HepG2 (cell line): ENCODE results near the gene HPCAL1. TPM values are rescaled to one million over a fixed set of nuclear protein-coding genes. Genes with fewer than 3 reads are reported as not detected.
A peak's percentile ranks its signal among the peaks of the same experiment; 100 is the strongest.

Source experiments
- FIP1L1 ChIP-seq: fragments of 200-400 bp; formaldehyde crosslinking; IDR thresholded peaks from 2 replicates; pipeline ENCODE4 v1.6.1; 2018; ENCODE audit warnings: low read depth, mild to moderate bottlenecking, low read length, moderate library complexity, borderline replicate concordance; ENCODE audit not compliant: insufficient read depth
- FOXO4 ChIP-seq: sonication (generic); formaldehyde crosslinking; conservative IDR thresholded peaks from 2 replicates; pipeline ENCODE4 v1.8.1; 2023; ENCODE audit warnings: missing genetic modification reagents
- GLMP ChIP-seq: sonication (generic); formaldehyde crosslinking; IDR thresholded peaks from 2 replicates; pipeline ENCODE4 v1.9.0; 2021; ENCODE audit warnings: missing genetic modification reagents, mild to moderate bottlenecking, borderline replicate concordance
- GMEB1 ChIP-seq: sonication (generic); formaldehyde crosslinking; IDR thresholded peaks from 2 replicates; pipeline ENCODE4 v1.5.1; 2020; ENCODE audit warnings: missing genetic modification reagents, mild to moderate bottlenecking, borderline replicate concordance
- HNRNPH1 ChIP-seq: fragments of 200-400 bp; formaldehyde crosslinking; optimal IDR thresholded peaks from 2 replicates; pipeline ENCODE3; 2017; ENCODE audit warnings: mild to moderate bottlenecking, low read depth, low read length
- NR2C2 ChIP-seq: sonication (generic); formaldehyde crosslinking; IDR thresholded peaks from 2 replicates; pipeline ENCODE4 v1.4.0; 2020; ENCODE audit warnings: missing genetic modification reagents, mild to moderate bottlenecking, moderate library complexity, borderline replicate concordance
- PRMT3 ChIP-seq: sonication (generic); formaldehyde crosslinking; IDR thresholded peaks from 2 replicates; pipeline ENCODE4 v1.8.1; 2022; ENCODE audit warnings: low read depth, mild to moderate bottlenecking, moderate library complexity, missing genetic modification reagents, borderline replicate concordance
- RFX3 ChIP-seq: IDR thresholded peaks from 2 replicates; pipeline ENCODE4 v1.6.1; 2016; ENCODE audit warnings: missing biosample characterization, missing genetic modification reagents
- TFDP1 ChIP-seq: IDR thresholded peaks from 2 replicates; pipeline ENCODE4 v1.6.1; 2016; ENCODE audit warnings: missing compliant biosample characterization, missing genetic modification reagents, borderline replicate concordance
- ZBTB21 ChIP-seq: sonication (generic); formaldehyde crosslinking; IDR thresholded peaks from 2 replicates; pipeline ENCODE4 v1.4.0; 2020; ENCODE audit warnings: missing genetic modification reagents
- ZNF143 ChIP-seq: sonication (generic); formaldehyde crosslinking; IDR thresholded peaks from 2 replicates; pipeline ENCODE4 v1.4.0; 2020; ENCODE audit warnings: missing genetic modification reagents
- ZNF17 ChIP-seq: sonication (generic); formaldehyde crosslinking; IDR thresholded peaks from 2 replicates; pipeline ENCODE4 v1.5.0; 2020; ENCODE audit warnings: mild to moderate bottlenecking, missing genetic modification reagents
- ZNF549 ChIP-seq: sonication (generic); formaldehyde crosslinking; IDR thresholded peaks from 2 replicates; pipeline ENCODE4 v1.5.0; 2020; ENCODE audit warnings: missing genetic modification reagents
- ZNF615 ChIP-seq: sonication (generic); formaldehyde crosslinking; IDR thresholded peaks from 2 replicates; pipeline ENCODE4 v1.5.0; 2020; ENCODE audit warnings: mild to moderate bottlenecking, missing genetic modification reagents, borderline replicate concordance
- ZNF704 ChIP-seq: sonication (generic); formaldehyde crosslinking; IDR thresholded peaks from 2 replicates; pipeline ENCODE4 v1.8.1; 2023; ENCODE audit warnings: mild to moderate bottlenecking, inconsistent platforms, moderate library complexity, missing genetic modification reagents, borderline replicate concordance
- polyA plus RNA-seq, 8 experiments: library from polyadenylated mRNA; depleted of rRNA in 3 of 8; stranded (reverse) in 7 of 8; unstranded in 1 of 8; fragments of >200 nt; fragmentation: Illumina TruSeq in 4 of 8; extraction: Trizol in 4 of 8; gene quantifications; 2 replicates each; pipeline versions ENCODE4 v1.2.1 to v1.2.3, GENCODE V29; 2011 to 2016; ENCODE audit warnings: low read depth in 4 of 8, missing spikeins in 1 of 8, mixed read lengths in 1 of 8; ENCODE audit not compliant: insufficient read depth in 1 of 8
- total RNA-seq, 5 experiments: library from RNA; depleted of rRNA; stranded (reverse); fragments of >200 nt; fragmentation: Illumina TruSeq; extraction: Trizol; gene quantifications; 2 replicates each; pipeline ENCODE4 v1.2.3, GENCODE V29; 2016; ENCODE audit warnings: low read depth in 1 of 5

Gene HPCAL1
- total and polyA plus RNA-seq, 2 of the 13 experiments (the other 11 are each of a cell fraction or from before 2014, with no cell fraction given) = 29.5 to 29.9 TPM

- TF ChIP-seq FOXO4 (peak; percentile 100), ZNF704 (CRISPR knock-in tag) (peak; percentile 100), ZNF549 (CRISPR knock-in tag) (no peak), ZNF615 (CRISPR knock-in tag) (peak; percentile 49; the same call in 1 of the 2 replicates), GLMP (0 out of 2 replicates have a peak, but pooled peaks have one; percentile 81), ZNF143 (CRISPR knock-in tag) (peak; percentile 67), PRMT3 (CRISPR knock-in tag) (peak; percentile 91), RFX3 (CRISPR knock-in tag) (no peak), TFDP1 (CRISPR knock-in tag) (peak; percentile 98), ZBTB21 (CRISPR knock-in tag) (peak; percentile 51; the same call in 1 of the 2 replicates), NR2C2 (CRISPR knock-in tag) (peak; percentile 80), FIP1L1 (no peak), GMEB1 (CRISPR knock-in tag) (peak; percentile 75), ZNF17 (CRISPR knock-in tag) (no peak; the same call in 1 of the 2 replicates), HNRNPH1 (no peak)
These were observed 146.1 kb downstream of the HPCAL1 start (continued) for GRCh38 chr2:10448576-10449485.
